SK-N-MC (cell line): ENCODE results near the gene RPUSD3.

ENCODE experiments used
- EZH2 ChIP-seq: fragments of 200-600 bp; sonication (generic); IDR thresholded peaks from one replicate; pipeline ENCODE4 v1.6.1; 2017; ENCODE audit warnings: antibody characterized with exemption
- POLR2AphosphoS5 ChIP-seq: IDR thresholded peaks from 2 replicates; pipeline ENCODE4 v1.6.1; 2012; ENCODE audit warnings: mild to moderate bottlenecking, low read depth, low read length, borderline replicate concordance

DNA sequence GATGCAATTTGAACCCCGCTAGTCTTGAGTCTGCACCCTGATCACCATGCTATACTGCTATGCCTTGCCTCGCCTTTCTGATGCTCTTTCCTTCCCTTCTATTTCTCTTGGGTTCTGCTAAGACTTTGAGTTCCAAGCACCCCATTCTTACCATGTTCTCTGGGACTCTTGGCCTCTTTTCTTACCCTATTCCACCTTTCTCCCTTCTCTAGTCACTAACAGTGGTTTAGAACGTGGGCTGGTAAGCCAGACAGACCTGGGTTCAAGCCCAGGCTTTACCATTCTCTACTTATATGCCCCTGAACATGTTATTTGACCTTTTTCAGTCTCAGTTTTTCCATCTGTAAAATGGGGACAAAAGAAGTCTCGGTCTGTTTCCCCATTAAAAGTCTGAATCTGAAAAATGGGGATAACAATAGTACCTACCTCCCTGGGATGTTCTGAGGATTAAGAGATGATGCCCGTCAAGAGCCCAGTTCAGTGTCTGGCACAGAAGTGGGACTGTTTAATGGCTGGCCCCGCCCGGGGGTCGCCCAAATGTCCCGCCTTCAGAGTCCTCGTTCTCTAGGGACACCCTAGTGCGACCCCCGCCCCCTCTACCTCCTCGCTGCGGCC is 51.9 kb downstream of the RPUSD3 start:
- TF ChIP-seq EZH2 (no peak), POLR2AphosphoS5 (no peak; the same call in 1 of the 2 replicates)
